Liver (tissue), 9 donors: ENCODE results near the gene CARMIL3. TPM values are rescaled to one million over a fixed set of nuclear protein-coding genes. Genes with fewer than 3 reads are reported as not detected.
A peak's percentile ranks its signal among the peaks of the same experiment; 100 is the strongest.

ENCODE experiments used
- DNase-seq: peaks from one replicate; pipeline ENCODE4 v3.0.0-alpha.2; 2017; ENCODE audit warnings: low spot score
- H3K27ac ChIP-seq, 2 donors: one replicate each; pipeline ENCODE4 v1.7.0; 2013; ENCODE audit warnings: inconsistent platforms in 2 of 2, low read length in 2 of 2, control low read depth in 1 of 2, low read depth in 1 of 2, mild to moderate bottlenecking in 1 of 2
- H3K27me3 ChIP-seq, 4 donors: one replicate each; pipeline versions ENCODE4 v1.6.1 to v1.7.0; 2013; ENCODE audit warnings: low read length in 3 of 4, inconsistent platforms in 1 of 4, mild to moderate bottlenecking in 1 of 4, moderate library complexity in 1 of 4; ENCODE audit not compliant: control insufficient read depth in 4 of 4, insufficient read depth in 4 of 4
- H3K36me3 ChIP-seq, 4 donors: one replicate each; pipeline versions ENCODE4 v1.6.1 to v1.7.0; 2013; ENCODE audit warnings: low read length in 3 of 4, mild to moderate bottlenecking in 3 of 4, low read depth in 1 of 4, moderate library complexity in 1 of 4; ENCODE audit not compliant: control insufficient read depth in 4 of 4, insufficient read depth in 3 of 4
- H3K4me1 ChIP-seq, 4 donors: one replicate each; pipeline versions ENCODE4 v1.6.1 to v1.7.0; 2013; ENCODE audit warnings: low read length in 3 of 4, mild to moderate bottlenecking in 3 of 4, moderate library complexity in 1 of 4; ENCODE audit not compliant: control insufficient read depth in 4 of 4, insufficient read depth in 4 of 4
- H3K4me3 ChIP-seq, 3 donors: one replicate each; pipeline versions ENCODE4 v1.6.1 to v1.7.0; 2013; ENCODE audit warnings: low read length in 3 of 3, control low read depth in 1 of 3, low read depth in 1 of 3, mild to moderate bottlenecking in 1 of 3
- H3K9ac ChIP-seq, 2 donors: one replicate each; pipeline ENCODE4 v1.7.0; 2013; ENCODE audit warnings: low read length in 2 of 2, mild to moderate bottlenecking in 2 of 2, moderate library complexity in 2 of 2, control low read depth in 1 of 2, low read depth in 1 of 2
- H3K9me3 ChIP-seq, 4 donors: one replicate each; pipeline versions ENCODE4 v1.6.1 to v1.7.0; 2013; ENCODE audit warnings: low read length in 3 of 4; ENCODE audit not compliant: control insufficient read depth in 4 of 4
- ATF3 ChIP-seq: IDR thresholded peaks from 2 replicates; pipeline ENCODE4 v1.6.1; 2016; ENCODE audit warnings: antibody characterized with exemption
- EGR1 ChIP-seq, 2 donors: IDR thresholded peaks; 2 replicates each; pipeline ENCODE4 v1.6.1; 2016 to 2018; ENCODE audit warnings: antibody characterized with exemption in 2 of 2, low read depth in 2 of 2
- FOXA1 ChIP-seq: IDR thresholded peaks from 2 replicates; pipeline ENCODE4 v1.6.1; 2016; ENCODE audit warnings: antibody characterized with exemption
- FOXA2 ChIP-seq: IDR thresholded peaks from 2 replicates; pipeline ENCODE4 v1.6.1; 2016; ENCODE audit warnings: antibody characterized with exemption
- GABPA ChIP-seq, 2 donors: IDR thresholded peaks in 1 of 2; conservative IDR thresholded peaks in 1 of 2; 2 replicates each; pipeline ENCODE4 v1.6.1; 2016; ENCODE audit warnings: antibody characterized with exemption in 2 of 2, mild to moderate bottlenecking in 1 of 2, moderate library complexity in 1 of 2
- HNF4A ChIP-seq, 2 donors: conservative IDR thresholded peaks; 2 replicates each; pipeline ENCODE4 v1.6.1; 2016; ENCODE audit warnings: antibody characterized with exemption in 2 of 2, mild to moderate bottlenecking in 2 of 2
- HNF4G ChIP-seq: IDR thresholded peaks from 2 replicates; pipeline ENCODE4 v1.6.1; 2016; ENCODE audit warnings: antibody characterized with exemption
- JUND ChIP-seq, 2 donors: IDR thresholded peaks; 2 replicates each; pipeline ENCODE4 v1.6.1; 2016; ENCODE audit warnings: antibody characterized with exemption in 2 of 2
- NR2F2 ChIP-seq: IDR thresholded peaks from 2 replicates; pipeline ENCODE4 v1.6.1; 2016; ENCODE audit warnings: antibody characterized with exemption
- RAD21 ChIP-seq, 2 donors: IDR thresholded peaks; 2 replicates each; pipeline ENCODE4 v1.6.1; 2016; ENCODE audit warnings: antibody characterized with exemption in 2 of 2, mild to moderate bottlenecking in 2 of 2
- REST ChIP-seq: IDR thresholded peaks from 2 replicates; pipeline ENCODE4 v1.6.1; 2016; ENCODE audit warnings: antibody characterized with exemption, mild to moderate bottlenecking
- RXRA ChIP-seq, 2 donors: IDR thresholded peaks; 2 replicates each; pipeline ENCODE4 v1.6.1; 2017 to 2018; ENCODE audit warnings: antibody characterized with exemption in 2 of 2, mild to moderate bottlenecking in 1 of 2
- SP1 ChIP-seq: IDR thresholded peaks from 2 replicates; pipeline ENCODE4 v1.6.1; 2018; ENCODE audit warnings: antibody characterized with exemption, mild to moderate bottlenecking
- TAF1 ChIP-seq: conservative IDR thresholded peaks from 2 replicates; pipeline ENCODE4 v1.6.1; 2016; ENCODE audit warnings: antibody characterized with exemption, mild to moderate bottlenecking
- YY1 ChIP-seq: IDR thresholded peaks from 2 replicates; pipeline ENCODE4 v1.6.1; 2016; ENCODE audit warnings: antibody characterized with exemption, mild to moderate bottlenecking
- WGBS: extraction: QIAGEN DNeasy Blood & Tissue Kit; methylation state at CpG from one replicate; pipeline ENCODE4 v1.1.7; 2013; 5-methylcytosine and 5-hydroxymethylcytosine counted together
- polyA plus RNA-seq, 2 donors: library from polyadenylated mRNA; stranded (reverse) in 1 of 2; unstranded in 1 of 2; fragments of 200-250 nt in 1 of 2; fragments of >200 nt in 1 of 2; fragmentation: Nextera tagmentation in 1 of 2; extraction: Ambion mirVana in 1 of 2; gene quantifications; one replicate each; pipeline versions ENCODE4 v1.2.1 to v1.2.3, GENCODE V29; 2013 to 2015
- total RNA-seq, 2 donors: library from RNA; depleted of rRNA; stranded (reverse); fragments of >200 nt; gene quantifications; one replicate each; pipeline ENCODE4 v1.2.3, GENCODE V29; 2014
- TF ChIP-seq, protein P1 (sequence below): fragments of 150-350 bp; IDR thresholded peaks from 2 replicates; pipeline ENCODE4 v1.5.1; 2017; ENCODE audit warnings: improper control_type of control experiment, low read depth, low read length; ENCODE audit not compliant: missing input control
- TF ChIP-seq, protein P2 (sequence below): IDR thresholded peaks from 2 replicates; pipeline ENCODE4 v1.6.1; 2016; ENCODE audit warnings: antibody characterized with exemption
- donor health status: healthy.
- donor health status: healthy.
- donor health status: healthy.
- donor health status: healthy.
- donor health status: healthy.

Gene CARMIL3
- total and polyA plus RNA-seq, 4 donors = 0.05 to 0.17 (median 0.17) TPM

DNA sequence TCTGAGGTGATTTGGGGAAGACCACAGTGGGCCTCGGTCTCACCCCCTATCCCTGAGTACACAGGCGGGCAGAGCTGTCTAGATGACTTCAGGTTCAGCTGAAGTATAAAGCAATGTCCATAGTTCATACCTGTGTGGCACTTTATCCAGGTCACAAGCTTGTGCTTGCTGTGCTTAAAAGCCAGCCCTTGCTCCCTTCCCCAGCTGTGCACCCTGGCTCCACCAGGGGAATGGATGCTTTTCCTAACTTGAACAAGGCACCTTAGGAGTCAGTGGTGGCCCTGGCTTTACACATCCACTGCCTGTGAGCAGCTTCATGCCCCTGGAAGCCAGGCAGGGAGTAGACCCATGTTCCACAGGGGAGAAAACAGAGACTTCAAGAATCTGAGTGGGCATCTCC is 5.5 kb downstream of the CARMIL3 start:
- no peaks in the 10 kb centered on the region for H3K9me3 ChIP-seq
- no peaks in the 10 kb centered on the region for H3K27me3 ChIP-seq
- H3K36me3 ChIP-seq = no peaks in the 10 kb centered on the region
- no peak overlapping the region for H3K4me3 ChIP-seq
- H3K4me1 ChIP-seq = peaks cover 22 to 61% (median 43%) of the 10 kb centered on the region in 4 donors
- no peak overlapping the region for H3K9ac ChIP-seq
- DNase-seq = no peak
- TF ChIP-seq HNF4A (conservative IDR thresholded peaks at IDR 0.05) (peak in 1 of 2 donors; percentile 37), FOXA1 (no peak)
- 41% methylated on average over 2 of the region's 2 CpGs for whole genome bisulfite sequencing
- H3K27ac ChIP-seq = no peak overlapping the region

GRCh38 chr14:24057867-24058259 is 6.1 kb downstream of the CARMIL3 start:
- TF ChIP-seq FOXA2 (no peak), HNF4A (conservative IDR thresholded peaks at IDR 0.05) (no peak), FOXA1 (no peak), RAD21 (IDR thresholded peaks at IDR 0.05) (no peak), GABPA (IDR thresholded peaks at IDR 0.05 in 1 of 2, conservative IDR thresholded peaks at IDR 0.05 in 1 of 2) (no peak), SP1 (no peak), YY1 (no peak), HNF4G (no peak), RXRA (IDR thresholded peaks at IDR 0.05) (no peak), TAF1 (no peak)
- TF ChIP-seq, protein P1, sequence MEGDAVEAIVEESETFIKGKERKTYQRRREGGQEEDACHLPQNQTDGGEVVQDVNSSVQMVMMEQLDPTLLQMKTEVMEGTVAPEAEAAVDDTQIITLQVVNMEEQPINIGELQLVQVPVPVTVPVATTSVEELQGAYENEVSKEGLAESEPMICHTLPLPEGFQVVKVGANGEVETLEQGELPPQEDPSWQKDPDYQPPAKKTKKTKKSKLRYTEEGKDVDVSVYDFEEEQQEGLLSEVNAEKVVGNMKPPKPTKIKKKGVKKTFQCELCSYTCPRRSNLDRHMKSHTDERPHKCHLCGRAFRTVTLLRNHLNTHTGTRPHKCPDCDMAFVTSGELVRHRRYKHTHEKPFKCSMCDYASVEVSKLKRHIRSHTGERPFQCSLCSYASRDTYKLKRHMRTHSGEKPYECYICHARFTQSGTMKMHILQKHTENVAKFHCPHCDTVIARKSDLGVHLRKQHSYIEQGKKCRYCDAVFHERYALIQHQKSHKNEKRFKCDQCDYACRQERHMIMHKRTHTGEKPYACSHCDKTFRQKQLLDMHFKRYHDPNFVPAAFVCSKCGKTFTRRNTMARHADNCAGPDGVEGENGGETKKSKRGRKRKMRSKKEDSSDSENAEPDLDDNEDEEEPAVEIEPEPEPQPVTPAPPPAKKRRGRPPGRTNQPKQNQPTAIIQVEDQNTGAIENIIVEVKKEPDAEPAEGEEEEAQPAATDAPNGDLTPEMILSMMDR = no peak
- Histone ChIP-seq H3K9me3 (no peaks in the 10 kb centered on the region), H3K27me3 (no peaks in the 10 kb centered on the region), H3K4me1 (peaks cover 23 to 65% (median 46%) of the 10 kb centered on the region in 4 donors), H3K36me3 (no peaks in the 10 kb centered on the region), H3K4me3 (no peak overlapping the region), H3K27ac (no peak overlapping the region), H3K9ac (no peak overlapping the region)
- DNase-seq = no peak
- WGBS = 62% methylated on average over 14 of the region's 14 CpGs

GRCh38 chr14:24058260-24058950 is 6.6 kb downstream of the CARMIL3 start:
- Histone ChIP-seq H3K9ac (no peak overlapping the region), H3K9me3 (no peaks in the 10 kb centered on the region), H3K4me1 (peaks cover 27 to 69% (median 51%) of the 10 kb centered on the region in 4 donors), H3K27ac (no peak overlapping the region), H3K4me3 (no peak overlapping the region), H3K27me3 (no peaks in the 10 kb centered on the region), H3K36me3 (no peaks in the 10 kb centered on the region)
- 41% methylated on average over 7 of the region's 7 CpGs for WGBS
- DNase-seq = peak; percentile 85
- TF ChIP-seq FOXA1 (no peak), HNF4G (no peak), YY1 (no peak), RXRA (IDR thresholded peaks at IDR 0.05) (peak; percentile 23 to 25), REST (no peak), GABPA (IDR thresholded peaks at IDR 0.05 in 1 of 2, conservative IDR thresholded peaks at IDR 0.05 in 1 of 2) (no peak), EGR1 (IDR thresholded peaks at IDR 0.05; ENCODE audit: low read depth in 2 of 2) (no peak), ATF3 (no peak), RAD21 (IDR thresholded peaks at IDR 0.05) (peak; percentile 100), HNF4A (conservative IDR thresholded peaks at IDR 0.05) (peak; percentile 7 to 9), JUND (IDR thresholded peaks at IDR 0.05) (no peak), SP1 (no peak), TAF1 (no peak), NR2F2 (no peak), FOXA2 (no peak)
- TF ChIP-seq, protein P1 = peak; percentile 98
- TF ChIP-seq, protein P2, sequence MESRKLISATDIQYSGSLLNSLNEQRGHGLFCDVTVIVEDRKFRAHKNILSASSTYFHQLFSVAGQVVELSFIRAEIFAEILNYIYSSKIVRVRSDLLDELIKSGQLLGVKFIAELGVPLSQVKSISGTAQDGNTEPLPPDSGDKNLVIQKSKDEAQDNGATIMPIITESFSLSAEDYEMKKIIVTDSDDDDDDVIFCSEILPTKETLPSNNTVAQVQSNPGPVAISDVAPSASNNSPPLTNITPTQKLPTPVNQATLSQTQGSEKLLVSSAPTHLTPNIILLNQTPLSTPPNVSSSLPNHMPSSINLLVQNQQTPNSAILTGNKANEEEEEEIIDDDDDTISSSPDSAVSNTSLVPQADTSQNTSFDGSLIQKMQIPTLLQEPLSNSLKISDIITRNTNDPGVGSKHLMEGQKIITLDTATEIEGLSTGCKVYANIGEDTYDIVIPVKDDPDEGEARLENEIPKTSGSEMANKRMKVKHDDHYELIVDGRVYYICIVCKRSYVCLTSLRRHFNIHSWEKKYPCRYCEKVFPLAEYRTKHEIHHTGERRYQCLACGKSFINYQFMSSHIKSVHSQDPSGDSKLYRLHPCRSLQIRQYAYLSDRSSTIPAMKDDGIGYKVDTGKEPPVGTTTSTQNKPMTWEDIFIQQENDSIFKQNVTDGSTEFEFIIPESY = no peak
